ENCODE results near the gene TIMM10B. TPM values are rescaled to one million over a fixed set of nuclear protein-coding genes. Genes with fewer than 3 reads are reported as not detected.

The TIMM10B gene
- total and polyA plus RNA-seq, 2 of the 13 experiments (the other 11 are each of a cell fraction or from before 2014, with no cell fraction given) = 34.9 to 39.5 TPM

GRCh38 chr11:6516865-6517264 lies 35.6 kb downstream of the TIMM10B start:
- DNase-seq (ENCODE audit: low spot score) (no peak), ATAC-seq (no peak), FAIRE-seq (no peak)
- intact Hi-C loops (cut with micrococcal nuclease; ENCODE audit: unreplicated experiment) = no loop called here
- Histone ChIP-seq H3K4me1 (ENCODE audit: insufficient read depth, low read length) (no peaks in the 10 kb centered on the region), H3K27me3 (ENCODE audit: control insufficient read depth in 1 of 2, insufficient read depth in 2 of 2, low read length in 2 of 2) (no peaks in the 10 kb centered on the region), H3K27ac (ENCODE audit: extremely low read length, insufficient read depth, low read length) (no peak overlapping the region), H3K9ac (ENCODE audit: insufficient read depth, low read depth, low read length) (no peak overlapping the region), H3K36me3 (replicated peaks in 1 of 2; ENCODE audit: control insufficient read depth in 1 of 2, insufficient read depth in 2 of 2, low read length in 2 of 2) (peaks cover 4% of the 10 kb centered on the region in 2 experiments; a peak in 2 of 5 replicates), H4K20me1 (ENCODE audit: insufficient read depth, low read length) (no peaks in the 10 kb centered on the region), H3K9me3 (ENCODE audit: low read length) (no peaks in the 10 kb centered on the region), H2AFZ (ENCODE audit: low read length) (no peak overlapping the region), H3K4me3 (replicated peaks in 1 of 3; ENCODE audit: insufficient read depth in 1 of 3, low read depth in 2 of 3, low read length in 3 of 3) (no peak overlapping the region), H3K4me2 (ENCODE audit: low read depth, low read length) (no peak overlapping the region), H3K79me2 (ENCODE audit: insufficient read depth, low read length) (no peaks in the 10 kb centered on the region)
- TF ChIP-seq, protein P1, sequence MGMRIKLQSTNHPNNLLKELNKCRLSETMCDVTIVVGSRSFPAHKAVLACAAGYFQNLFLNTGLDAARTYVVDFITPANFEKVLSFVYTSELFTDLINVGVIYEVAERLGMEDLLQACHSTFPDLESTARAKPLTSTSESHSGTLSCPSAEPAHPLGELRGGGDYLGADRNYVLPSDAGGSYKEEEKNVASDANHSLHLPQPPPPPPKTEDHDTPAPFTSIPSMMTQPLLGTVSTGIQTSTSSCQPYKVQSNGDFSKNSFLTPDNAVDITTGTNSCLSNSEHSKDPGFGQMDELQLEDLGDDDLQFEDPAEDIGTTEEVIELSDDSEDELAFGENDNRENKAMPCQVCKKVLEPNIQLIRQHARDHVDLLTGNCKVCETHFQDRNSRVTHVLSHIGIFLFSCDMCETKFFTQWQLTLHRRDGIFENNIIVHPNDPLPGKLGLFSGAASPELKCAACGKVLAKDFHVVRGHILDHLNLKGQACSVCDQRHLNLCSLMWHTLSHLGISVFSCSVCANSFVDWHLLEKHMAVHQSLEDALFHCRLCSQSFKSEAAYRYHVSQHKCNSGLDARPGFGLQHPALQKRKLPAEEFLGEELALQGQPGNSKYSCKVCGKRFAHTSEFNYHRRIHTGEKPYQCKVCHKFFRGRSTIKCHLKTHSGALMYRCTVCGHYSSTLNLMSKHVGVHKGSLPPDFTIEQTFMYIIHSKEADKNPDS (CRISPR knock-in tag; IDR thresholded peaks at IDR 0.05) = no peak
- TF ChIP-seq, protein P2, sequence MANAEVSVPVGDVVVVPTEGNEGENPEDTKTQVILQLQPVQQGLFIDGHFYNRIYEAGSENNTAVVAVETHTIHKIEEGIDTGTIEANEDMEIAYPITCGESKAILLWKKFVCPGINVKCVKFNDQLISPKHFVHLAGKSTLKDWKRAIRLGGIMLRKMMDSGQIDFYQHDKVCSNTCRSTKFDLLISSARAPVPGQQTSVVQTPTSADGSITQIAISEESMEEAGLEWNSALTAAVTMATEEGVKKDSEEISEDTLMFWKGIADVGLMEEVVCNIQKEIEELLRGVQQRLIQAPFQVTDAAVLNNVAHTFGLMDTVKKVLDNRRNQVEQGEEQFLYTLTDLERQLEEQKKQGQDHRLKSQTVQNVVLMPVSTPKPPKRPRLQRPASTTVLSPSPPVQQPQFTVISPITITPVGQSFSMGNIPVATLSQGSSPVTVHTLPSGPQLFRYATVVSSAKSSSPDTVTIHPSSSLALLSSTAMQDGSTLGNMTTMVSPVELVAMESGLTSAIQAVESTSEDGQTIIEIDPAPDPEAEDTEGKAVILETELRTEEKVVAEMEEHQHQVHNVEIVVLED (CRISPR knock-in tag; IDR thresholded peaks at IDR 0.05; ENCODE audit: borderline replicate concordance) = no peak
- TF ChIP-seq ZBTB37 (CRISPR knock-in tag; IDR thresholded peaks at IDR 0.05) (no peak), LRRFIP1 (CRISPR knock-in tag; conservative IDR thresholded peaks at IDR 0.05) (no peak), BRD4 (CRISPR knock-in tag; IDR thresholded peaks at IDR 0.05) (no peak), SYNCRIP (IDR thresholded peaks at IDR 0.05; ENCODE audit: insufficient read depth, low read depth, low read length) (no peak), XBP1 (CRISPR knock-in tag; IDR thresholded peaks at IDR 0.05) (no peak), ZNF7 (CRISPR knock-in tag; IDR thresholded peaks at IDR 0.05) (no peak), FOXK2 (IDR thresholded peaks at IDR 0.05) (no peak)
- BruUV-seq (replicated peaks) = no TSS peak
- in situ Hi-C loops (cut with HindIII; ENCODE audit: extremely low pct_ligation_motif_present, low pct_unique_long_range_greater_than_20kb) = no loop called here
- POLR2A ChIA-PET = no interaction called here
- CTCF ChIA-PET (ENCODE audit: low intra/inter-chr PET ratio, low total read pairs) = no interaction called here
